HG02678 (cell line): ENCODE measurements around the gene ARHGEF10L.

Experiments used
- ATAC-seq: cut with Tn5 transposase; IDR thresholded peaks from one replicate; pipeline ENCODE4 v1.9.1; 2021; ENCODE audit warnings: mild to moderate bottlenecking, moderate library complexity; ENCODE audit not compliant: unreplicated experiment

ARHGEF10L gene

DNA sequence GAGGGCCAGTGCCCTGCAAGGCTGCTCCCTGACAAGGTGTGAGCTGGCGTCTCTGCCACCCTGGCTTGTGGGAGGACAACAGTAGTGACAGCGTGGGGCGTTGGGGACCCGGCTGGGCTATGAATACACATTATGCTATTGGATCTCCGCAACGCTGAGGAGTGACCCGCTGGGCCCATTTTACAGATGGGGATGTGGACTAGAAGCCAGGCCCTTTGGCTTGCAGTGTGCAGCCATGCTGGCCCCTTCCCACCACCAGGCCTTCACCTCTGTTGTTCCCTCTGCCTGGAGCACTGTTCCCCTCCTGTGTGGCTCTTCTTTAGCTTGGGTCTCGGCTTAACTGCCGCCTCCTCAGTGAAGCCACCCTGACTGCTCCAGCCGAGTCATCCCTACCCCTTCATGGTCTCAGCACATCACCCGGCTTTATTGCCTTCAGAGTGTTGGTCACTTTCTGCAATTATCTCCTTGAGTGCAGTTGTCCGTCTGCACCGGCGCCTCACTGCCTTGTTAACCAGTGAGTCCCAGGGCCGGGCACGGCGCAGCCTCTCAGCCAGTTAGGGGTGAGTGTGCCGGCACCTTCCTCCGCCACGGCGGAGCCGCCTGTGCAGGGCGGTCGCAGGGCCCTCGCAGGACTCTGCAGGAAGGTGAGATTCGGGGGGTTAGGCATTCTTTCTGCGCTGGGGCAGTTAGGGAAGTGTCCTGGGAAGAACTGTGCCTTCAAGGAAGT, 131.3 kb downstream of the ARHGEF10L start:
- ATAC-seq, result no peak

DNA sequence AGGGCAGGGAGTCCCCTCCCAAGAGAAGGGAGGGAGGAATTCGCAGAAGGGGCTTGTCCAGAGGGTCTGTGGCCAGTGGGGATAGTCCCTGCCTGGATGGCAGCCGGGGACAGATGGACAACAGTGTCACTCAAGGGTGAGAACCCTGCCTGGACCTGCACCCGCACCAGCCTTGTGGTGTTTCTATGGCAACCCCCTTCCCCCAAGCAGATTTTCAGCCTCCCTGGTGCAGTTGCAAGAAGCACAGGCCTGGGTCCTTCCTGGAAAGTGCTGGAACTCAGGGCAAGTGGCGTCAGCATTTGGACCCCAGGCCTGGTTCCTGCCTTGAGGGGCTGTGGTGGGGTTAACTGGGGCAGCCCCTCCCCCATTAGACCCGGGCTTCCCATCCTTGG, 131.8 kb downstream of the ARHGEF10L start:
- no peak for ATAC-seq

DNA sequence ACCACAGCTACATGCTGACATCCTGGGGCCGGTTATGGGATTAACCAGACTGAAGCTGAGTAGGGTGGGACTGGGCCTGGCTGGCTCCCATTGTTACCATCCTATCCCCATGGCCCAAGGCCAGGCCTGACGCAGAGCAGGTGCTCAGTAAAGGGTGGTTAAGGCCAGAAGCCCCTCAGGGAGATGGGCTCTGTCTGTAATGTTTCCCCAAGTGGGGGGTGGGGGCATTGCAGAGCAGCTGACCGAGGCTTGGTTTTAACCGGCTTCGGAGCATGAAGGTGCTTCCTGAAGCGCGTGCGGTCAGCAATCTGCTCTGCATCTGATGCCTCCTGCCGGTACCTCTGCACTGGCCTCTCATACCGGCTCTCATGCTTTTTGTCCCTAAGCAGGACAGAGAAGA, 132.2 kb downstream of the ARHGEF10L start:
- no peak for ATAC-seq

DNA sequence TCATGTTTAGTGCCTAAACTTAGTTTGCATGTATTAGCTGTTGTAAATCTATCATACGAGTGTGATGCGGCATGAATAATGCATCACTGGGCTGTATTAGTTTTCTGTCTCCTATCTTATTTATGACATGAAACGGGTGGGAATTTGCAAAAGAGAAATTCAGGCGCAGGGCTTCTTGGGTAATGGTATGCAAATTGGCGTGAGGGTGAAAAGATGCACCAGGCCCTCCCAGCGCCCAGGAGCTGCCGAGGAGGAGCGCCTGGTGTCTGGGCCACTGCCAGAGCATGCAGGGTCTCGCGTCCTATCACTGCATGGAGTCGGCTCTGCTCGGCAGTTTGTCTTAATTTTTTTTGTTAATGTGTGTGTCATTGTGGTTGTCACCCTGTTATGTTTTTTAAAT, 132.7 kb downstream of the ARHGEF10L start:
- ATAC-seq, result no peak

DNA sequence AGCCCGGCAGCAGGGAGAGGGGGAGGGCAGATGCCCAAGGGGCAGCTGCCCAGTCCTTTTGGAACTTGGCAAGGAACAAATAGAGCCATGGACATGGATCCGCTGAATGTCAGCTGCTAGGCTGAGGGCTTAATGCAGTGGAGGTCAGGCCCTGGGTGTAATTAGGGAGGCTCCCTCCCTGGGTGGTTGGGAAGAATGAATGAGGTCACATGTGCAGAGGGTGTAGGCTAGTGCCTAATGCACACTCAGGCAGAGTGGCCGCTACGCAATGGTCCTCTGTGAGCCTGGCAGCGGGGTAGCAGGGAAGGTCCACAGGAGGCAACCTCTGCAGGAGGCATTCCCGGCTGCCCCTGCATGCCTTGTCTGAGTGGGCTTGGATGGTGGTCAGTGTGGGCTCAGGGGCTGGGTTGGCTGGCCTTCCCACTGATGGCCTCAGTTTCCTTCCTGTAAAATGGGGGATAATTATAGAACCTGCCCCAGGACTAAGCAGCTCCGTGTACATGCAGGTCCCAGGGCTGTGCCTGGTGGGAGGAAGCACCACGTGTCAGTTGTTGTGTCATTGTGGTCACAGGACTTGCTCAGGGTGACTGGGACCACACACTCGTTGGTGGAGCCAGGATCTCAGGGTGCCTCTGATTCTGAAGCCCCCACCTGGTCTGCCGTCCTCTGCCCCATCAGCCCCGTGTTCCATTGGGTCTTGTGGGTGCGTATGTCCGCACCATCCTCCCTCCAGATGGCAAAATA, 134.0 kb downstream of the ARHGEF10L start:
- ATAC-seq, result no peak

DNA sequence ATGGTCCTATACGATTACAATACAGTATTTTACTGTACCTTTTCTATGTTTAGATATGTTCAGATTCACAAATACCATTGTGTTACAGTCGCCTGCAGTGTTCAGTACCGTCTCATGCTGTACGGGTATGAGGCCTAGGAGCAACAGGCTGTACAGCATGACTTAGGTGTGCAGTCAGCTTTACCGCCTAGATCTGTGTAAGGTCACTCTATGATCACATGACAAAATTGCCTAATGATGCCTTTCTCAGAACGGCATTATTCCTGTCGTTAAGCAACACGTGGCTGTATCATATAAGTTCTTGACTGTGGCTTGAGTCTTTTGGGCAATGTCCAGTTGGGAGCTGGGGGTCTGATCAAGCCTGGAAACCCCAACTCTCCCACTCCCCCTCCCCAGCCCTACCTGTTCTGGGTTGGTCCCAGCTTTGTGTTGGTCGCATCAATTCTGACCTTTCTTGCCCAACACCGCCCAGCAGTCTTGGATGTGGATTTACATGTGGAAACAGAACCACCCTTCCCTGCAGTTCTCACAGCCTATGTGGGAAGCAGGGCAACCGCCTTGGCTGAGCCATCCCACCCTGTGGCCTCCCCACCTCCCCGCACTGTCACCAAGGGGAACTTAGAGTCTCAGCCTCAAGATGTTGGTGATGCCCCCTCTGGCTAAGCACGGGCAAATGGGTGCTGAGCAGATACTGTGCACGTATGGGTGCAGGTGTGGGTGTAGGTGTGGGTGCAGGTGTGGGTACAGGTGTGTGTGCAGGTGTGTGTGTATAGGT, 135.4 kb downstream of the ARHGEF10L start:
- no peak for ATAC-seq

DNA sequence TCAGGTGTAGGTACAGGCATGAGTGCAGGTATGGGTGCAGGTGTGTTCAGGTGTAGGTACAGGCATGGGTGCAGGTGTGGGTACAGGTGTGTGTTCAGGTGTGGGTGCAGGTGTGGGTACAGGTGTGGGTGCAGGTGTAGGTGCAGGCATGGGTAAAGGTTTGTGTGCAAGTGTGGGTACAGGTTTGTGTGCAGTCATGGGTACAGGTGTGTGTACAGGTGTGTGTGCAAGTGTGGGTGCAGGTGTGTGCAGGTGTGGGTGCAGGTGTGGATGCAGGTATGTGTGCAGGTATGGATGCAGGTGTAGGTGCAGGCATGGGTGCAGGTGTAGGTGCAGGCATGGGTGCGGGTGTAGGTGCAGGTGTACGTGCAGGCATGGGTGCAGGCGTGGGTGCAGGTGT, 136.2 kb downstream of the ARHGEF10L start:
- no peak for ATAC-seq

DNA sequence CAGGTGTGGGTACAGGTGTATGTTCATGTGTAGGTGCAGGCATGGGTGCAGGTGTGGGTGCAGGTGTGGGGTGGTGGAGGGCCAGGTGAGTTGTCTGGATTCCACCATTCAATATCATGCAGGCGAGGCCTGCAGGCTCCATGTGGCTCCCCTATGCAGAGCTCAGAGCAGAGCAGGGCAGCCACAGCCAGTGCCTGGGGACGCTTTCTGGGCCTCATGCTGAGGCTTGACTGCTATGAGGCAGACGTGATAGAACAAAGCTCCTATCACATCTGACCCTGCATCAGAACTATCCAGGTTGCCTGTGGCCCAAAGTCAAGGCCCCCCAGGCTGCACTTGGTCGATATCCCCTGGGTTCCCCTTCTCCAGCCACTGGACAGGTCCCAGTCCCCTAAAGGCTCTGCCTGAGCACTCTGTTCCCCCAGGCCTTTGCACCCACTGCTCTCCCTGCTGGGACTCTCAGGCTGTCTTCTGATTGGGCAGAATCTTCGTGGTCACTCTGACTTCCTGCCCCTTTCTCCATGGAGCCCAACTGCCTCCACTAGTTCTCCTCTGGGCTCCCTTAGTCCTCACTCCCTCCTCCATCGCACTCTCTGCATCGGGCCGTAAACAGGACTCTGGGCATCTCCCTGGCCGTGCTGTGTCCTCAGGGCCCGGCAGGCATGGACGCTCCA, 137.0 kb downstream of the ARHGEF10L start:
- no peak for ATAC-seq

DNA sequence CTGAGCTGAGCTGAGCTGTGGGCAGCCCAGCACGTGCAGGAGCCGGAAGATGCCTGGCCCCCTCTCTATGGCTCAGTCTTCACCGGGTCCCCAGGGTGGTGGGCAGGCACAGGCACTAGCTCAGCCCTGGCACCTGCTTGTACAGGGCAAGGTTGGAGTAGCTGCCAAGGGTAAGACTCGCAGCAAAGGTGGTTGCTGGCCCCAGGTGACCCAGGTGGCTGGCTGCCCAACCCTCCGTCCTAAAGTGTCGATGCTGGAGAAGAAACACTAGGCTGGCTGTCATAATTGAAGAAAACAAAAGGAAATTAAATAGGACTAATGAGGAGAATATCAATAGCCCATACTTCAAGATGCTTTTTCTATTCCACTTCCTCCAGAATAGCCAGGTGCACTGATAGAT, 138.5 kb downstream of the ARHGEF10L start:
- ATAC-seq, result no peak

DNA sequence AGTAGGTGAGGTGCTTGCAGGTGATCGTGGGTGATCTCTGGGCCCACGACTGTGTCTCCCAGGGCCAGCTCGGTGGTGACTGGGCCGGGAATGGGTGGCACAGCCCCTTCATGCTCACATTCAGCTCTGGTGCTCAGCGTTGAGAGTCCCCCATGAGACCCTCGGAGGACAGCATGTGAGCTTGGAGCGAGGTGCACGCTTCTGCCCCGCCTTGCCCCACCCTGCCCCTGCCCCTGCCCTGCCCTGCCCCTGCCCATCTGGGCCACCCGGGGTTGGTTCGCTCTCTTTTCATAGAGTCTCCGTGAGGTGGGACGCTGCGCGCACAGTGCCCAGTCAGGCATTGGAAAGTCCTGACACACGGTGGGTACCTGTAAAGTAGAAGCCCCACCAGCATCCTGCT, 140.4 kb downstream of the ARHGEF10L start:
- no peak for ATAC-seq

DNA sequence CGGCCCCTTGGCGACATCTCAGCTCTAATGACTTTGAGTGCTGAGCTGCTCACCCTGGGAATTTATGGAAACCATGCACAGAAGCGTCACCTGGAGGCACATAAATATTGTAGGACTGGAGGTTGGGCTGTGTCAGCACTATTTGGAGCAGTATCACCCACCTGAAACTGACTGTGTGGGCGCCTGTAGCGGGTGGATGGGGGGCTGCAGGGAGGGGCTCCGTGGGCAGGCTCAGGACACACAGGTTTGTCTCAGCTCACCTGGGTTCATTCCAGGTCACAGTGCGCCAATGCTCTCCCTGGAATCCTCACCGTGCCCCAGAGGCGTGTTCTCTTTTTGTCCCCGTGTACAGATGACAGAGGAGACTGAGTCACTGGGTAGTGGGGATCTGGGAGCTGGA, 140.8 kb downstream of the ARHGEF10L start:
- ATAC-seq, result no peak

DNA sequence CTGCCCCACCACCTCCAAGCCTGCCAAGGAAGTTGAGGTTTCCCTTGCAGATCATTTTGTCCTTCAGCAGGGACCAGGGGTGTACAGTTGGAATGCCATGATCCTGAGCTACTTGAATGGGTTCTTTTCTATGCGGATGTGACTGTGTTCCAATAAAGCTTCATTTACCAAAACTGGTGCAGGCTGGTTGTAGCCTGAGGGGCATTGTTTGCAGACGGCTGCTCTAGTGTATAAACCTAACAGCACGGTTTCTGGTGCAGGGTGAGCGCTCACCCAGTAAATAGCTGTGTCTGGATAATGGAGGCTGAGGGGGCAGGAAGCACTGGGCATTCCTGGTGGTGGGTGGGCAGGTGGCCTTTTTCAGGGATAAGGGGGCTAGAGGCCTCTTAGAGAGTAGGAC, 142.9 kb downstream of the ARHGEF10L start:
- ATAC-seq, result no peak

DNA sequence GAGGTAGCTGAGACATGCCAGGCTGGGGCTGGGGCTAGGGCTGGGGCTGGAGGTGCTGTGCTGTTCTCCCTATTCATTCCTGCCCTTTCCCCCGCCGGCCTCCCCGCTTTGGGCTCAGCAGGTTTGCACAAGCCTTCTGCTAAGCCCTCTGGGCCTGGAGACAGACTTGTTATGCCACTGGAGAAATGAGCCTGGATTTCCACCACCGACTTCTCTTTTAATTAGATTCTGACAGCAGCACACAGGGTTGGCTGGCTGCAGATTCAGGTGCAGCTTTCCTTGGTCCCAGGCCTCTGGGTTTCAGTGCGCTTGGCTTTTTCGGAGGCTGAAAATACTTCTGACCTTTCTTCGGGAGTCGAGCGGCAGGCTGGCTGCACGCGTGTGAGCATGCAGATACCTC, 144.1 kb downstream of the ARHGEF10L start:
- ATAC-seq, result no peak

DNA sequence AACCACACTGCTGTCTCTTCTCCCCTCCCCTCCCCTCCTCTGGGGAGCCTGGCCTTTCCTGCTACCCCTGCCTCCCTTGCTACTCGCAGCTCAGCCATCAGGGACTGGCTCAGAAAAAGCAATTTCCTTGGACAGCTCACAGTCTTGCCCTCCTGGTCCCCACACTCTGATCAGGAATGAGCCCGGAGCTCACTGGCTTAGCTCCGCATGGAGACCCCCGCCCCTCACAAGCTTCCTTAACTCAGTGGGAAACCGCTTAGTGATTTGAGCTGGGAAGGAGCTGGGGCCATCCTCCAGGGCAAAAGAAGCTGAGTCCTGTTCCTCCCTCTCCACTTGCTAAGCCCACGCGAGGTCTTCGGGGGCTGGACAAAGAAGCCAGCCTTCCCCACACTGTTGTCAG, 145.3 kb downstream of the ARHGEF10L start:
- no peak for ATAC-seq

DNA sequence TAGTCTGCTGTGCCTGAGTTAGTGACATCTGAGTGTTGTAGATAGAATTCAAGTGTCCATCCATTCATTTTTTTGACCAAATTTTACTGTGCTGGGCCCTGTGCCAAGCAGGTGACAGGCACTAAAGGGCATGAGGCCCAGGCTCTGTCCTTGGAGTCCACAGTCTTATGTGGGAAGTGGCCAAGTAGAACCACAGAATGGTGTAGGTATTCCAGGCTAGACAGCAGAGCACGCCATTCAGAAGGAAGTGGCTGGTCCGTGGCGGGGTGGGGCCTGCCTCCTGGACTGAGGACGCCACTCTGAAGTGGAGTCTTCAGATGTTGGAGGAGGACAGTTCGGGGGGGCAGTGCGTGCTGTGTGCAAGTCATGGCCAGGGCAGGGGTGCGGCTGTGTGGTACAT, 146.8 kb downstream of the ARHGEF10L start:
- no peak for ATAC-seq

DNA sequence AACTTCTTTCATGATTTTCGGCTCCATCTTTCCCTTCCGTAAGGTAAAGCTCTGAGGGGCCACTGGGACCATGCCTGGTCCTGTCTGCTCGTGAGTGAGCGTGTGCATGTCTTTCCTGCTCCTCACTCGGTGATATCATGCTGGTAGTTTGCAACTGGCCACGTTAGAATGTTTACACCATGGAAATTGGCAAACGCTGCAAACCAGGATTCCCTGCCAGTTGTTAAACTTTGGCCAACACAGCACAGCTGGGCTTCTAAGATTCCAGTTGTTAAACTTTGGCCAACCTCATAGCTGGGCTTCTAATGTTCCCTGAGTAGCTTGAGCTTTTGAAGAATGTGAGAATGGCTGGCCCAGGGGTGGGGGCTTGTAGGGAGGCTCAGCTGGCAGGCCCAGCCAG, 147.6 kb downstream of the ARHGEF10L start:
- no peak for ATAC-seq

DNA sequence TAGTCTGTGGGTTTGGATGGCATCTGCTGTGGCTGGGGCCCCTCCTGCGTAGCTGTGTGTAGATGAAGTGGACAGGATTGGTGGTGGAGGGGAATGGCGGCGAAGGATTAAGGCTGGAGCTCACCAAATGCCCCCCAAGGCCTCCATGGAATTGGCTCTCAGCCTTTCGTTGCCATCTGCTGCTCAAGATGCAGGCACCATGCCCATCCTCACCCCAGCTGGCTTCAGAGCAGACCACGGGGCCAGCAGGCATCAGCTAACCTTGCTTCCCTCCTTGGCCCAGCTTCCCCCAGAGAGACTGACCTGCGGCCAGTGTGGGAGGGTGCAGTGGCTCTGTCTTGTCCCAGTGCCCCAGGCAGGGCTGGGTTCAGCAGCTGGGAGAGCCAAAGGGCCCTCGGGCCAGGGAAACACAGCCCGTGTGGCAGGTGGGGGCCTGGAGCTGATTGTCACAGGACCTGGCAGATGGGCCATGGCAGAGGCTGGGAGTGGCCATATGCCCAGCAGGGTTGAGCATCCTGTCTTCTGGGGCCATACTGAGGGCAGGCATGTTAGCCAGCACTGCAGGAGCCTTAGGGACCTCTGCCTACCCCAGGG, 148.8 kb downstream of the ARHGEF10L start:
- ATAC-seq, result no peak

DNA sequence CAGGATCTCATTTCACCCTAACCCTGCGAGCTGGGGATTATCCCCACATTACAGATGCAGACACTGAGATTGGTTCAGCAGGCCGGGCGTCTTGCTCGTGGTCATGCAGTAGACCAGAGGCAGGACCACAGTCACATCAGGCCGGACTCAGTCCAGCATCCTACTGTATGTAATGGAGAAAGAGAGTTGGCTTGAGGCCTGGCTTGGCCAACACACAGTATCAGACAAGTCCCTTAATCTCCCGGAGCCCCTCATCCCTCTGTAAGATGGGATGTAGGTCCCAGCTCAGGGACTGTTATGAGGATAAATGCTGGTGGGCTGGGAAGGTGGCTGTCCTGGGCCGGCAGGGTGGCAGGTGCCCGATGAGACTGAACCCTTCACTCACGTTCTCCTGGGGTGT, 149.5 kb downstream of the ARHGEF10L start:
- ATAC-seq, result no peak

DNA sequence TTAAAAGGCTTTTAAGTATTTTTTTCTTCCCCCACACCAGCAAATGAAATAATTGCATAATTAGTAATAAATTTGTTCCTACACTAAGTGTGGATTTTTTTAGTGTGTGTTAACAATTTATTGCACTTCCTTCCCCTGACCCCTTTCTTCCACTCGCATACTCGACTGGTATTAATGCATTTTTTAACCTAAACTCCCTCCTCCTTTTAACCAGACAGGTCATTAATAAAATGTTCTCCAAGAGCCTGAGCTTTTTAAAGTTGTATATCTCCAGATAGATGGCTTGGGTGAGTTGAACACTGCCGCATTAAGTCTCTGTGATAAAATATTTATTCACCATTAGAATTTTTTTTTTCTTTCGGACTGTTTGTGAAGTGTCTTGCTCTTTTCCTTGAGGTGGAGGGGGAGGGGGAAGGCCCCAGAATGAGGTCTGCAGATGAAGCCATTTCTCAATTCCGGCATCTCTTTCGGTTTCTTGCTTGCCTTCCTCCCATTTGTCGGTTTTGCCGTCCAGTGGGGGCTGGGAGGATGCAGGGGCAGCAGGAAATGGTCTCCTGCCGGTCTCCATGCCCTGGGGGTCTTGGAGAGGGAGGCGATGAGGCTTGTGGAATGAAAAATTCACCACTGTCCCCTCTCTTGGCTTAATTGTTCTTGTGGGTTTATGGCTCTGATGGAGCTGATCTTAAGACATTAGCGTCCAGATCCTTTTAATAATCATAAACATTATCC, 151.6 kb downstream of the ARHGEF10L start:
- ATAC-seq, result no peak

DNA sequence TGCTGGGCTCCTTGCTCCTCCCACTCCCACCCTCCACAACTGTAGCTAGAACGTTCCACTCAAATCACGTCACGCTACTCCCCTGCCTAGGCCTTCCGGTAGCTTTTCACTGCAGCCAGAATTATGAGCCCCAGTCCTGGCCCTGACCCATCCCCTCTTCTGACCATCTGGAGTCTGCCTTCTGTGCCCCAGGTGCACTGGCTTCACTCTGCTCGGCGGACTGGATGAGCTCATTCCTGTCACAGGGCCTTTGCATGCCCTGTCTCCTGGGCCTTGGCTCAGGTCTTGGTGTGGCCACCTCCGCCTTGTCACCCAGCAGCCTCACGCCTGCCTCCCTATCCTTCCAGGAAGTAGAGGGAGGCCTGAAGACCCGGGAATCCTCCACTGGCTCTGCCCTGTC, 153.1 kb downstream of the ARHGEF10L start:
- no peak for ATAC-seq
